Measurements from ENCODE around the gene BMP6.

The BMP6 gene

GRCh38 chr6:7691675-7692452 lies 34.0 kb upstream of the BMP6 start:
- Histone ChIP-seq H3K9me3 (ENCODE audit: control insufficient read depth in 1 of 2, low read length in 2 of 2) (no peaks in the 10 kb centered on the region), H3K4me1 (ENCODE audit: control insufficient read depth in 1 of 2, insufficient read depth in 2 of 2, low read length in 2 of 2) (no peaks in the 10 kb centered on the region), H3K27me3 (ENCODE audit: control insufficient read depth in 1 of 2, insufficient read depth in 2 of 2, low read length in 2 of 2) (peaks cover 4 to 8% of the 10 kb centered on the region in 2 donors), H3K4me3 (ENCODE audit: low read depth in 1 of 2, low read length in 2 of 2) (no peak overlapping the region), H3K36me3 (ENCODE audit: control insufficient read depth in 1 of 2, insufficient read depth in 2 of 2, low read length in 2 of 2) (no peaks in the 10 kb centered on the region), H3K27ac (ENCODE audit: low read depth, low read length) (no peak overlapping the region), H3K9ac (ENCODE audit: low read depth in 1 of 2, low read length in 2 of 2) (no peak overlapping the region)

- Histone ChIP-seq H3K9me3 (ENCODE audit: control insufficient read depth in 1 of 2, low read length in 2 of 2) (no peaks in the 10 kb centered on the region), H3K27me3 (ENCODE audit: control insufficient read depth in 1 of 2, insufficient read depth in 2 of 2, low read length in 2 of 2) (peaks cover 4 to 8% of the 10 kb centered on the region in 2 donors), H3K4me3 (ENCODE audit: low read depth in 1 of 2, low read length in 2 of 2) (no peak overlapping the region), H3K36me3 (ENCODE audit: control insufficient read depth in 1 of 2, insufficient read depth in 2 of 2, low read length in 2 of 2) (no peaks in the 10 kb centered on the region), H3K27ac (ENCODE audit: low read depth, low read length) (no peak overlapping the region), H3K9ac (ENCODE audit: low read depth in 1 of 2, low read length in 2 of 2) (no peak overlapping the region), H3K4me1 (ENCODE audit: control insufficient read depth in 1 of 2, insufficient read depth in 2 of 2, low read length in 2 of 2) (no peaks in the 10 kb centered on the region)
Observed at GRCh38 chr6:7692453-7692784, 33.5 kb upstream of the BMP6 start.

DNA sequence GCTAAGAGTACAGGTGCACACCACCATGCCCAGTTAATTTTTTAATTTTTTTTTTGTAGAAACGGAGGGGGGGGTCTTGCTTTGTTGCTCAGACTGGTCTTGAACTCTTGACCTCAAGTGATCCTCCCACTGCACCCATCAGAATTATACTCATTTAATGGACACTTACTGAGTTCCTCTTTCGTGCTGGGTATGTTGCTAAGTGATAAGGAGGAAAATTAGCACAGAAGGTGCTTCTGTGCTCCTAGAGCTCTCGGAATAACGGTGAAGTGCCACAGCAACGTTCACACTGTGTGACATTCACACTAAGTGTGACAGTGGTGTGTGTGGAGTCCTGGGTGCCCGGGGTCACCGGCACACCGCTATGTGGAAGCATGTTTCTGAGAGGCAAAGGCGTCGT lies 32.1 kb upstream of the BMP6 start:
- H3K9ac ChIP-seq (ENCODE audit: low read depth in 1 of 2, low read length in 2 of 2) = no peak overlapping the region
- H3K9me3 ChIP-seq (ENCODE audit: control insufficient read depth in 1 of 2, low read length in 2 of 2) = no peaks in the 10 kb centered on the region
- no peaks in the 10 kb centered on the region for H3K36me3 ChIP-seq (ENCODE audit: control insufficient read depth in 1 of 2, insufficient read depth in 2 of 2, low read length in 2 of 2)
- no peak overlapping the region for H3K27ac ChIP-seq (ENCODE audit: low read depth, low read length)
- peaks cover 4 to 8% of the 10 kb centered on the region in 2 donors for H3K27me3 ChIP-seq (ENCODE audit: control insufficient read depth in 1 of 2, insufficient read depth in 2 of 2, low read length in 2 of 2)
- H3K4me1 ChIP-seq (ENCODE audit: control insufficient read depth in 1 of 2, insufficient read depth in 2 of 2, low read length in 2 of 2) = no peaks in the 10 kb centered on the region
- no peak overlapping the region for H3K4me3 ChIP-seq (ENCODE audit: low read depth in 1 of 2, low read length in 2 of 2)

- Histone ChIP-seq H3K36me3 (ENCODE audit: control insufficient read depth in 1 of 2, insufficient read depth in 2 of 2, low read length in 2 of 2) (no peaks in the 10 kb centered on the region), H3K4me3 (ENCODE audit: low read depth in 1 of 2, low read length in 2 of 2) (no peak overlapping the region), H3K9ac (ENCODE audit: low read depth in 1 of 2, low read length in 2 of 2) (no peak overlapping the region), H3K4me1 (ENCODE audit: control insufficient read depth in 1 of 2, insufficient read depth in 2 of 2, low read length in 2 of 2) (no peaks in the 10 kb centered on the region), H3K27ac (ENCODE audit: low read depth, low read length) (no peak overlapping the region), H3K27me3 (ENCODE audit: control insufficient read depth in 1 of 2, insufficient read depth in 2 of 2, low read length in 2 of 2) (peaks cover 4 to 8% of the 10 kb centered on the region in 2 donors), H3K9me3 (ENCODE audit: control insufficient read depth in 1 of 2, low read length in 2 of 2) (no peaks in the 10 kb centered on the region)
Observed at GRCh38 chr6:7696061-7696460, 29.8 kb upstream of the BMP6 start.

DNA sequence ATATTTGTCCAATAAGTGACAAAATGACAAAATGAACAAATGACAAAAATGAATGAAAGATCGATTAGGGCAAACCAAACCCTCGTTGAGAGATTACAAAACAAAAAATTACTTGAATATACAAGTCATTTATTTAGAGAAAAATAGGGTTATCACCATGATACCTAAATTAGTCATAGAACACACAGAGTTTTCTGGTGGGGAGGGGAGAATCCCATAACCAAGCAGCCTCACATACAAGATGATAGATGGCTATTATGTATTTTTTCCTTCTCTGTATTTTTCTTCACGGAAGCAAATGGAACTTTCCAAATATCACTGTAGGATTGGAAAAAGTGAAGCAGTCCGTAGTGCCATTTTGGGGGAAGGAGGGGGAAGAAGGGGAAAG lies 28.5 kb upstream of the BMP6 start:
- Histone ChIP-seq H3K4me1 (ENCODE audit: control insufficient read depth in 1 of 2, insufficient read depth in 2 of 2, low read length in 2 of 2) (no peaks in the 10 kb centered on the region), H3K9ac (ENCODE audit: low read depth in 1 of 2, low read length in 2 of 2) (no peak overlapping the region), H3K36me3 (ENCODE audit: control insufficient read depth in 1 of 2, insufficient read depth in 2 of 2, low read length in 2 of 2) (no peaks in the 10 kb centered on the region), H3K9me3 (ENCODE audit: control insufficient read depth in 1 of 2, low read length in 2 of 2) (no peaks in the 10 kb centered on the region), H3K27me3 (ENCODE audit: control insufficient read depth in 1 of 2, insufficient read depth in 2 of 2, low read length in 2 of 2) (peaks cover 0 to under 1% of the 10 kb centered on the region in 2 donors), H3K27ac (ENCODE audit: low read depth, low read length) (no peak overlapping the region), H3K4me3 (ENCODE audit: low read depth in 1 of 2, low read length in 2 of 2) (no peak overlapping the region)

DNA sequence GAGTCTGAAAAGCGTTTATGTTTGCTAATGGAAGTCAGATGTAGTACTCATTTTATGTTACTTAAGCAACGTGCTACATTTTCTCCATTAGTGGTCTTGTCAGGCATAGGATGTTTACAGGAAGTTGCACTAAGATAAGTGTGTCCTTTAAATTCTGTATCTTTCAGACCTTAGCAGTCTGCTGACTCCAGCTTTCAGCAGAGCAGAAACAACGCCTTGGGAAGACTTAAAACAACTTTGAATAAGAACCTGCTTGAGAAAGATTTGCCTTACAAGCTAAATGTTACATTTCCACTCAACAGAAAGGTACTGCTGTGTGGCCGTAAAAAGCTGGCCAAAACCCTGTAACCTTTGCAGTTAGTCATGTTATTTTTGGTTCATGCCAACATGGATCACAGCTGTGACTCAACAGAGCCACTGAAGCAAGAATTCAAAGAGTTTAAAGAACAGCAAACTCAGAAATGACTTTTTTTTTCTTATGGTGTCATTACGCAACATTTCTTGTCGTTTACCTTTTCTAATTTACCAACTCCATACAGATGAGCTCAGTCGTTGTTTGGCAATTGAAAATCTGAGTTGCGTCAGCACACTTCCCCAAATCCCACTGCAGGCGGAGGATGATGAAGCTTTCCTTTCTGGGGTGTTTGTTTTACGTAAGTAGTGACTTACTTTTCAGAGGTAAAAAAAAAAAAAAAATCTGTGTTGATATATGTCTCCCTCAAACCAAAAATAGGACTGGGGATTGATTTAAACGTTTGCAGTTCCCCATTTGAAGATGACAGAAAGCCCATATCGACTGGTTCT lies 27.9 kb upstream of the BMP6 start:
- Histone ChIP-seq H3K27me3 (ENCODE audit: control insufficient read depth in 1 of 2, insufficient read depth in 2 of 2, low read length in 2 of 2) (no peaks in the 10 kb centered on the region), H3K4me3 (ENCODE audit: low read depth in 1 of 2, low read length in 2 of 2) (no peak overlapping the region), H3K27ac (ENCODE audit: low read depth, low read length) (no peak overlapping the region), H3K9me3 (ENCODE audit: control insufficient read depth in 1 of 2, low read length in 2 of 2) (no peaks in the 10 kb centered on the region), H3K36me3 (ENCODE audit: control insufficient read depth in 1 of 2, insufficient read depth in 2 of 2, low read length in 2 of 2) (no peaks in the 10 kb centered on the region), H3K9ac (ENCODE audit: low read depth in 1 of 2, low read length in 2 of 2) (no peak overlapping the region), H3K4me1 (ENCODE audit: control insufficient read depth in 1 of 2, insufficient read depth in 2 of 2, low read length in 2 of 2) (no peaks in the 10 kb centered on the region)

GRCh38 chr6:7701212-7701834 lies 24.6 kb upstream of the BMP6 start:
- H3K27ac ChIP-seq (ENCODE audit: low read depth, low read length) = no peak overlapping the region
- no peaks in the 10 kb centered on the region for H3K27me3 ChIP-seq (ENCODE audit: control insufficient read depth in 1 of 2, insufficient read depth in 2 of 2, low read length in 2 of 2)
- no peaks in the 10 kb centered on the region for H3K9me3 ChIP-seq (ENCODE audit: control insufficient read depth in 1 of 2, low read length in 2 of 2)
- no peak overlapping the region for H3K4me3 ChIP-seq (ENCODE audit: low read depth in 1 of 2, low read length in 2 of 2)
- H3K9ac ChIP-seq (ENCODE audit: low read depth in 1 of 2, low read length in 2 of 2) = no peak overlapping the region
- no peaks in the 10 kb centered on the region for H3K36me3 ChIP-seq (ENCODE audit: control insufficient read depth in 1 of 2, insufficient read depth in 2 of 2, low read length in 2 of 2)
- no peaks in the 10 kb centered on the region for H3K4me1 ChIP-seq (ENCODE audit: control insufficient read depth in 1 of 2, insufficient read depth in 2 of 2, low read length in 2 of 2)

- Histone ChIP-seq H3K4me3 (ENCODE audit: low read depth in 1 of 2, low read length in 2 of 2) (no peak overlapping the region), H3K36me3 (ENCODE audit: control insufficient read depth in 1 of 2, insufficient read depth in 2 of 2, low read length in 2 of 2) (no peaks in the 10 kb centered on the region), H3K27me3 (ENCODE audit: control insufficient read depth in 1 of 2, insufficient read depth in 2 of 2, low read length in 2 of 2) (no peaks in the 10 kb centered on the region), H3K9me3 (ENCODE audit: control insufficient read depth in 1 of 2, low read length in 2 of 2) (no peaks in the 10 kb centered on the region), H3K9ac (ENCODE audit: low read depth in 1 of 2, low read length in 2 of 2) (no peak overlapping the region), H3K4me1 (ENCODE audit: control insufficient read depth in 1 of 2, insufficient read depth in 2 of 2, low read length in 2 of 2) (no peaks in the 10 kb centered on the region), H3K27ac (ENCODE audit: low read depth, low read length) (no peak overlapping the region)
Observed at GRCh38 chr6:7703148-7703680, 22.7 kb upstream of the BMP6 start.

DNA sequence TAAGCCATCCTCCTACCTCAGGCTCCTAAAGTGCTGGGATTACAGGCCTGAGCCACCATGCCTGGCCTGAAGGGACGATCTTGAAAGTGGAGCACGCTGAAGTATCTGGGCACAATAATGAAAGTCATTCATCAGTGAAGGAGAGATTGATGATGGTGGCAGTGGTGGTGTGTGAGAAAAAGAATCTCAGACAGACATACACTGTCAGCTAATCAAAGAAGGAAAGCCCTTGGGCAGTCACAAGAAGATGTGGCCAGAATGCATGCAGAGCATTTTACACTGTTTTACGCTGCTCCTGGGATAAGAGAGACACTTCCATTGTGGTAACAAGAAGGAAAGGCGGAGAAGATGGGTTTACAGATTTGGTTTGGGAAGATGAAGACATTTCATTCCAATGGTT lies 20.4 kb upstream of the BMP6 start:
- no peaks in the 10 kb centered on the region for H3K36me3 ChIP-seq (ENCODE audit: control insufficient read depth in 1 of 2, insufficient read depth in 2 of 2, low read length in 2 of 2)
- H3K9ac ChIP-seq (ENCODE audit: low read depth in 1 of 2, low read length in 2 of 2) = no peak overlapping the region
- no peaks in the 10 kb centered on the region for H3K9me3 ChIP-seq (ENCODE audit: control insufficient read depth in 1 of 2, low read length in 2 of 2)
- H3K4me1 ChIP-seq (ENCODE audit: control insufficient read depth in 1 of 2, insufficient read depth in 2 of 2, low read length in 2 of 2) = no peaks in the 10 kb centered on the region
- no peaks in the 10 kb centered on the region for H3K27me3 ChIP-seq (ENCODE audit: control insufficient read depth in 1 of 2, insufficient read depth in 2 of 2, low read length in 2 of 2)
- H3K27ac ChIP-seq (ENCODE audit: low read depth, low read length) = no peak overlapping the region
- H3K4me3 ChIP-seq (ENCODE audit: low read depth in 1 of 2, low read length in 2 of 2) = no peak overlapping the region

- Histone ChIP-seq H3K9me3 (ENCODE audit: control insufficient read depth in 1 of 2, low read length in 2 of 2) (no peaks in the 10 kb centered on the region), H3K4me1 (ENCODE audit: control insufficient read depth in 1 of 2, insufficient read depth in 2 of 2, low read length in 2 of 2) (no peaks in the 10 kb centered on the region), H3K27ac (ENCODE audit: low read depth, low read length) (no peak overlapping the region), H3K27me3 (ENCODE audit: control insufficient read depth in 1 of 2, insufficient read depth in 2 of 2, low read length in 2 of 2) (no peaks in the 10 kb centered on the region), H3K9ac (ENCODE audit: low read depth in 1 of 2, low read length in 2 of 2) (no peak overlapping the region), H3K4me3 (ENCODE audit: low read depth in 1 of 2, low read length in 2 of 2) (no peak overlapping the region), H3K36me3 (ENCODE audit: control insufficient read depth in 1 of 2, insufficient read depth in 2 of 2, low read length in 2 of 2) (no peaks in the 10 kb centered on the region)
Observed at GRCh38 chr6:7706269-7706668, 19.6 kb upstream of the BMP6 start.

Data from duodenal mucosa (tissue), 2 donors.